Right lobe of liver (tissue), 4 donors: Measurements from ENCODE around the gene WFDC8.

Experiments used
- POLR2A ChIP-seq: fragments of 450-650 bp; IDR thresholded peaks from one replicate; pipeline ENCODE4 v1.6.1; 2017; ENCODE audit warnings: antibody characterized with exemption, mild to moderate bottlenecking
- TF ChIP-seq, protein P1 (sequence below), 4 donors: fragments of 200-600 bp in 3 of 4; fragments of 450-650 bp in 1 of 4; IDR thresholded peaks; one replicate each; pipeline versions ENCODE4 v1.5.1 to v1.8.0; 2016 to 2022; ENCODE audit warnings: antibody characterized with exemption in 4 of 4, mild to moderate bottlenecking in 2 of 4
- donor health status: DM: no; HTN: no; CAD: no.
- donor health status: DM: no; HTN: no; CAD: no.
- donor health status: DM: no; HTN: yes; CAD: no.

DNA sequence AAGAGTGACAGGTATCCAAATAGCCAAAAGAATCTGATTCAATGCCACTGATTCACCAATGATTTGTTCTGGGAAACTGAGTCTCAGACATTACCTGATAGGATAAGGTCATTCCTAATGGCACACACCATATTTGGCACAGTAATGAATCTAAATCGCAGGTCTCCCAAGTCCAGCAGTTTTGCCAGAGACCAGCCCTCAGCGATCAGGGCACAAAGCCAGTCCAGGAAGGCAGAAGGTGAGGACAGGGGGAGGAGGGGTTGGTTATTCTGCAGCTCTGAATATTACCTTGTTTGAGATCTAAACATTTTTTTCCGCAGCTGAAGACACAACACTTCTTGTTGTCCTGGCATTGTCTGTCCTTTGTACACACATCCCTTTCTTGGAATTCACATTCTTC lies 33.7 kb downstream of the WFDC8 start:
- TF ChIP-seq POLR2A, result no peak
- TF ChIP-seq, protein P1, sequence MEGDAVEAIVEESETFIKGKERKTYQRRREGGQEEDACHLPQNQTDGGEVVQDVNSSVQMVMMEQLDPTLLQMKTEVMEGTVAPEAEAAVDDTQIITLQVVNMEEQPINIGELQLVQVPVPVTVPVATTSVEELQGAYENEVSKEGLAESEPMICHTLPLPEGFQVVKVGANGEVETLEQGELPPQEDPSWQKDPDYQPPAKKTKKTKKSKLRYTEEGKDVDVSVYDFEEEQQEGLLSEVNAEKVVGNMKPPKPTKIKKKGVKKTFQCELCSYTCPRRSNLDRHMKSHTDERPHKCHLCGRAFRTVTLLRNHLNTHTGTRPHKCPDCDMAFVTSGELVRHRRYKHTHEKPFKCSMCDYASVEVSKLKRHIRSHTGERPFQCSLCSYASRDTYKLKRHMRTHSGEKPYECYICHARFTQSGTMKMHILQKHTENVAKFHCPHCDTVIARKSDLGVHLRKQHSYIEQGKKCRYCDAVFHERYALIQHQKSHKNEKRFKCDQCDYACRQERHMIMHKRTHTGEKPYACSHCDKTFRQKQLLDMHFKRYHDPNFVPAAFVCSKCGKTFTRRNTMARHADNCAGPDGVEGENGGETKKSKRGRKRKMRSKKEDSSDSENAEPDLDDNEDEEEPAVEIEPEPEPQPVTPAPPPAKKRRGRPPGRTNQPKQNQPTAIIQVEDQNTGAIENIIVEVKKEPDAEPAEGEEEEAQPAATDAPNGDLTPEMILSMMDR (IDR thresholded peaks at IDR 0.05), result no peak
